ENCODE data around the gene DUXB.

- TF ChIP-seq CTCF (conservative IDR thresholded peaks at IDR 0.05; ENCODE audit: low read length) (no peak), EZH2phosphoT487 (IDR thresholded peaks at IDR 0.05; ENCODE audit: borderline replicate concordance, low read depth, low read length) (no peak)
These were observed 47.3 kb downstream of the DUXB start for GRCh38 chr16:75653922-75654321.

All from OCI-LY7 (cell line).